Pancreas (tissue), 10 donors: Measurements from ENCODE around the gene OR52I2. TPM values are rescaled to one million over a fixed set of nuclear protein-coding genes. Genes with fewer than 3 reads are reported as not detected.

Experiments used
- ATAC-seq, 4 donors: fragments of 200-7000 bp; cut with Tn5 transposase; one replicate each; pipeline versions ENCODE4 v1.8.0 to v1.9.1; 2020; ENCODE audit warnings: mild to moderate bottlenecking in 4 of 4, moderate library complexity in 4 of 4
- DNase-seq, 6 donors: peaks; one replicate each; pipeline ENCODE4 v3.0.0-alpha.2; 2020
- FAIRE-seq: peaks from 2 replicates; lab custom pipeline; 2012; peaks lifted over from hg19 to GRCh38; lab: Jason Lieb, UNC
- H3K27ac ChIP-seq, 4 donors: fragments of 200-600 bp; sonication (generic); 1 replicate in 3 of 4; 2 replicates in 1 of 4; pipeline versions ENCODE4 v1.5.0 to v1.8.0; 2020
- H3K27me3 ChIP-seq, 4 donors: fragments of 200-600 bp; one replicate each; pipeline ENCODE4 v1.8.0; 2021
- H3K36me3 ChIP-seq, 3 donors: fragments of 200-600 bp; sonication (generic) in 1 of 3; one replicate each; pipeline versions ENCODE4 v1.5.0 to v1.8.0; 2020 to 2021
- H3K4me1 ChIP-seq, 3 donors: fragments of 200-600 bp; one replicate each; pipeline ENCODE4 v1.8.0; 2021
- H3K4me3 ChIP-seq, 4 donors: fragments of 200-600 bp; sonication (generic) in 2 of 4; one replicate each; pipeline versions ENCODE4 v1.5.0 to v1.8.0; 2020 to 2021
- H3K9me3 ChIP-seq, 4 donors: fragments of 200-600 bp; one replicate each; pipeline ENCODE4 v1.8.0; 2021
- WGBS, 2 donors: extraction: QIAGEN DNeasy Blood & Tissue Kit; methylation state at CpG; one replicate each; pipeline ENCODE4 v1.1.7; 2013; 5-methylcytosine and 5-hydroxymethylcytosine counted together
- intact Hi-C, 3 donors: fragments of 100-400 bp; cut with DNase I; formaldehyde crosslinking; loops; one replicate each; pipeline versions ENCODE4 v1.11.1 to v1.14.2; 2022
- polyA plus RNA-seq, 2 donors: library from polyadenylated mRNA; stranded (reverse); fragments of 200-250 nt; gene quantifications; one replicate each; pipeline ENCODE4 v1.2.3, GENCODE V29; 2013
- total RNA-seq, 6 donors: library from RNA; stranded (reverse); fragmentation: NEBNext Ultra II Directional in 4 of 6; extraction: Animal tissue kit (Norgen Biotek cat#: 25700) in 4 of 6; gene quantifications; one replicate each; pipeline versions ENCODE4 v1.2.1 to v1.2.4, GENCODE V29; 2021 to 2023
- TF ChIP-seq, protein P1 (sequence below), 4 donors: fragments of 200-600 bp; sonication (generic) in 3 of 4; IDR thresholded peaks; one replicate each; pipeline versions ENCODE4 v1.5.0 to v1.8.0; 2021; ENCODE audit warnings: antibody characterized with exemption in 4 of 4
- donor health status: healthy with polysubstance abuse.
- donor health status: DM: no; HTN: no; CAD: no; lungs with moderate emphysema.
- donor health status: DM: no; HTN: no; CAD: no.
- donor health status: control.
- donor health status: control.
- donor health status: Bipolar disorder and iron deficiency.
- donor health status: DM: yes; HTN: yes; CAD: no.
- donor health status: DM: no; HTN: no; CAD: no.
- donor health status: DM: no; HTN: no; CAD: no.
- donor health status: DM: yes; HTN: yes; CAD: no.

OR52I2 gene
- total and polyA plus RNA-seq, 8 donors: not detected

DNA sequence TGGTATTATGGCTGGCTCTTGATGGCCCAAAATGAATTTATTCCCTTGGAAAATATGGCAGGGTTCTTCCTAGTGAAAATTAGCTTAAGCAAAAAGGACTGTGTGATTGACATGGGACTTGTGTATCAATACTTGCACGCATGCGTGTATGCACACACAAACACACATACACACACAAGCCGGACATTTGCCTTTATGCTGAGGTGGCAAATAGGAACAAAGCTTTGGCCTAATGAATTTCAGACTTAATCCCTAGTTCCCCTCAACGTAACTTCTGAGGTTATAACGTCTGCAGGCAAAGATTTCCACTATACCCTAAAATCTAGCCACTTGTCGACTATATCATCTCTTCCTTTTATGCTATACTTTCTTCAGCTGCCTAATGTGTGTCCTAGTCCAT lies 2.9 kb upstream of the OR52I2 start:
- Histone ChIP-seq H3K4me3 (no peak overlapping the region), H3K4me1 (no peaks in the 10 kb centered on the region), H3K27ac (no peak overlapping the region), H3K9me3 (no peaks in the 10 kb centered on the region), H3K36me3 (no peaks in the 10 kb centered on the region), H3K27me3 (peaks cover 0 to 4% (median 0%) of the 10 kb centered on the region in 4 donors)
- TF ChIP-seq, protein P1, sequence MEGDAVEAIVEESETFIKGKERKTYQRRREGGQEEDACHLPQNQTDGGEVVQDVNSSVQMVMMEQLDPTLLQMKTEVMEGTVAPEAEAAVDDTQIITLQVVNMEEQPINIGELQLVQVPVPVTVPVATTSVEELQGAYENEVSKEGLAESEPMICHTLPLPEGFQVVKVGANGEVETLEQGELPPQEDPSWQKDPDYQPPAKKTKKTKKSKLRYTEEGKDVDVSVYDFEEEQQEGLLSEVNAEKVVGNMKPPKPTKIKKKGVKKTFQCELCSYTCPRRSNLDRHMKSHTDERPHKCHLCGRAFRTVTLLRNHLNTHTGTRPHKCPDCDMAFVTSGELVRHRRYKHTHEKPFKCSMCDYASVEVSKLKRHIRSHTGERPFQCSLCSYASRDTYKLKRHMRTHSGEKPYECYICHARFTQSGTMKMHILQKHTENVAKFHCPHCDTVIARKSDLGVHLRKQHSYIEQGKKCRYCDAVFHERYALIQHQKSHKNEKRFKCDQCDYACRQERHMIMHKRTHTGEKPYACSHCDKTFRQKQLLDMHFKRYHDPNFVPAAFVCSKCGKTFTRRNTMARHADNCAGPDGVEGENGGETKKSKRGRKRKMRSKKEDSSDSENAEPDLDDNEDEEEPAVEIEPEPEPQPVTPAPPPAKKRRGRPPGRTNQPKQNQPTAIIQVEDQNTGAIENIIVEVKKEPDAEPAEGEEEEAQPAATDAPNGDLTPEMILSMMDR (IDR thresholded peaks at IDR 0.05): no peak
- intact Hi-C loops: no loop called here
- ATAC-seq (no peak), DNase-seq (no peak), FAIRE-seq (no peak)
- WGBS, 2 donors: 83 to 87% methylated on average over 6 of the region's 6 CpGs

DNA sequence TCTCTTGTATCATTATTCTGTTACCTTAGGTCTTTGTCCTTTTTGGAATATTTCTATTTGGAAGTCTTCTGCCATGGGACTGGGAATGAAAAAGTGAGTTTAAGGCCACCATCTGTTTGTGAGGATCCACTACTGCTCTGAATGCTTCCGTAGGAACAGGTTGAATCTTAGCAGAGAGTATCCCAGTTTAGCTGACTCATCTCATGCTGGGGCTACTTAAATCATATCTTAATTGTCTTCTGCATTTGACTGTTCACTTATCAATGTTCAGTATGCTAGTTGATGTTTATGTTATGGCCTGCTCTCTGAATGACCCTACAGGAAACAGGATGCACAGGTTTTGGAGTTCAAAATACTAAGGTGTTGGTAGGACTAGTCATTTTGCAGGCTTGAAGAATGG lies 1.4 kb upstream of the OR52I2 start:
- TF ChIP-seq, protein P1 (IDR thresholded peaks at IDR 0.05): no peak
- Histone ChIP-seq H3K9me3 (no peaks in the 10 kb centered on the region), H3K27ac (no peak overlapping the region), H3K27me3 (peaks cover 0 to 4% (median 0%) of the 10 kb centered on the region in 4 donors), H3K36me3 (no peaks in the 10 kb centered on the region), H3K4me3 (no peak overlapping the region), H3K4me1 (no peaks in the 10 kb centered on the region)
- ATAC-seq (no peak), FAIRE-seq (no peak), DNase-seq (no peak)
- intact Hi-C loops: no loop called here
- WGBS, 2 donors: 72 to 94% methylated on average over 1 of the region's 1 CpG

- ATAC-seq (no peak), DNase-seq (no peak), FAIRE-seq (no peak)
- intact Hi-C loops: no loop called here
- no peaks in the 10 kb centered on the region for H3K4me1 ChIP-seq
- H3K27me3 ChIP-seq: no peaks in the 10 kb centered on the region
- H3K4me3 ChIP-seq: no peak overlapping the region
- WGBS, 2 donors: 34 to 40% methylated on average over 3 of the region's 3 CpGs
- H3K9me3 ChIP-seq: no peaks in the 10 kb centered on the region
- TF ChIP-seq, protein P1 (IDR thresholded peaks at IDR 0.05): no peak
- H3K27ac ChIP-seq: no peak overlapping the region
- H3K36me3 ChIP-seq: no peaks in the 10 kb centered on the region
These were observed 7.5 kb downstream of the OR52I2 start for GRCh38 chr11:4589017-4589416.

- Histone ChIP-seq H3K36me3 (no peaks in the 10 kb centered on the region), H3K27ac (no peak within 1 kb of the TSS), H3K27me3 (no peaks in the 10 kb centered on the region), H3K4me1 (no peaks in the 10 kb centered on the region), H3K9me3 (no peaks in the 10 kb centered on the region), H3K4me3 (no peak within 1 kb of the TSS)
- no peak for ATAC-seq
- DNase-seq: no peak
- TF ChIP-seq, protein P1 (IDR thresholded peaks at IDR 0.05): no peak
- FAIRE-seq: no peak
- intact Hi-C loops: no loop called here
- WGBS, 2 donors: 67 to 88% methylated on average over 1 of the region's 1 CpG
These were observed 12.2 kb downstream of the OR52I2 start, which contains the start of gene OR52I1 for GRCh38 chr11:4593739-4594138. Gene OR52I1, plus strand, starts transcription at chr11:4594039. Its CDS starts 0 bp downstream, at chr11:4594039.

DNA sequence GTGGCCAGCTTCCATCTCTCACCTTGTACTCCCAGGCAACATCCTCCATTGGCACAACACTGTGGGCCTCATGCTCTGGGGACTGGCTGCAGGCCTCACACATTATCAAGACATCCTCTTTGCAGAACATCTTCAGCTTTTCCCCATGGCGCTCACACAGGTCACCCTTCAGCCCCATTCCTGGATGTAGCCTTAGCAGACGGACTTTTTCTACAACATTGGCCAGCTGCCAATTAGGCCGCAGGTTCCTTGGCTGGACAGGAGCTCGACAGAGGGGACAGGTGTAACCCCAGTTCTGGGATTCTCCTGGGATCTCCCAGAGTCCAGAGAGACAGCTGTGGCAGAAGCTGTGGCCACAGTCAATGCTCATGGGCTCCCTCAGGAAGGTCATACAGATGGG lies 23.5 kb downstream of the OR52I2 start:
- 87 to 90% methylated on average over 4 of the region's 4 CpGs for WGBS, 2 donors
- DNase-seq (no peak), FAIRE-seq (no peak), ATAC-seq (no peak)
- Histone ChIP-seq H3K27me3 (no peaks in the 10 kb centered on the region), H3K27ac (no peak overlapping the region), H3K4me3 (no peak overlapping the region), H3K4me1 (peaks cover 4 to 20% (median 15%) of the 10 kb centered on the region in 3 donors), H3K9me3 (no peaks in the 10 kb centered on the region), H3K36me3 (peaks cover 0 to 21% (median 11%) of the 10 kb centered on the region in 3 donors)
- TF ChIP-seq, protein P1 (IDR thresholded peaks at IDR 0.05): no peak
- intact Hi-C loops: no loop called here
